GM18867 (cell line): ENCODE results near the gene NEURL1.
"Not testable (repeated sequence)": the region's sequence is repeated elsewhere in the genome, so short reads cannot be mapped to it uniquely, and the experiment has no call there.

Experiments
- ATAC-seq: cut with Tn5 transposase; IDR thresholded peaks from one replicate; pipeline ENCODE4 v1.9.1; 2021; ENCODE audit warnings: mild to moderate bottlenecking, moderate library complexity; ENCODE audit not compliant: unreplicated experiment

The NEURL1 gene

DNA sequence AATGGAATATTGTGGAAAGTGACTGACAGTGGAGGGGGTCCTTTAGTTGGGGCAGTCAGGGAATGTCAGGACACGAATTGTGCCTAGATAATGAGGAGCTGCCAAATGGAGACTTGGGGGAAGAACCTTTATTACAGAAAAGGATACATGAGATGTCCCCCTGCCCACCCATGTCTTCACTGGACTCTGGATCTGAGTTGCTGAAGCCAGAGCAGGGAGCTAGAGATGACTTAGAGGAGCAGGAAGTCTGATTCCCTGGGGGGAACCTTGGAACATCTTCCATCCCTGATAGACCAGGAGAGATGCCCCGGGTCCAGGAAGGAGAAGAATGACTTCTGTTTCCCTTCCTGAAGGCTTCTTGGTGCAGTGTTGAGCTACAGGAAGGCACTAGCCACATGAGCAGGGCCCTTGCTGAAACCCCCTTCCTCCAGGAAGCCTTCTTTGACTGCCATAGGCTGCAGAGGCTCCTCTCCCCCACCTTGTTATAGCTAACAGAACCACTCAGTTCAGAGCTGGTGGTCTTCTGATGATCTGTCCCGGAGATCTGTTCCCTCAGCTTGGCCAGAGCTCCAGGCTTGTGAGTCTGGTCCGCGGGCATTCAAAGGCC is 747 bp upstream of the NEURL1 start:
- ATAC-seq: no peak

DNA sequence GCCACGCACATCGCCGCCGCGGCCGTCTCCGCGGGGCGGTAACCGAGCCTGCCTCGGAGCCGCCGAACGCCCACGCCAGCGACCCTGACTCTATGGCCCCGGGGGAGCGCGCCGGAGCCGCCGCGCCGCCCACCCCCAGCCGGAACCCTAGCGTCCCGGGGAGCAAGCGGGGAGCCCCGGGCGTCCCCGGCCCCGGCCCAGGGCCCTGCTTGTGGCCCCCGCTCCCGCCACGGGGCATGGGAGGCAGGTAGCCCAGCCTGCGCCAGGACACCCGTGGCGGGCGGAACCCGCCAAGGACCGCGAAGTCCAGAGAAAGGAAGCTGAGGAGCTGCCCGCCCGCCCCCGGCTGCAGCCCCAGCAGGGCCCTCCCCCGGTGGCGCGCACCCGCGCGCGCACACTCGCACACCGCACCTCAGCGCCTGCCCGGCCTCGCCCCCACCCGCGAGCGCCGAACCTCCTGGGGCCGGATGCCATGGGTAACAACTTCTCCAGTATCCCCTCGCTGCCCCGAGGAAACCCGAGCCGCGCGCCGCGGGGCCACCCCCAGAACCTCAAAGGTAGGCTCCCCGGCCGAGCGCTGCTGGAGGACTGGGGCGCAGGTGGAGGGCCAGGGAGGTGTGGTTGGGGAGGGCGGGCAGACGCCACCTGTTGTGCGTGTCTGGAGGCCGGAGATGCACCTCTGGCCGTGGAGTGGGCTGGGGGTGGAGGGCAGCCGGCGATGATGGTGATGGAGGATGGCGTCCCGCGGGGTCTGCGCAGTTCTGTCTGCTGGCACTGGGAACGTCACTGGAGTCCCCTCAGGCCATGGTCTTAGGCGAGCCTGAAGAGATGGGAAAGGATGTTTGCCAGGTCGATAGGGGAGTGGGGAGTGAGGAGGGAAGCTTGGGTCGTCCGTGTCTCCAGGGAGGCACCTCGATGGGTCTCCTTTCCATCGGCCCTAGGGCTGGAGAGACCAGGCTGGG is 692 bp downstream of the NEURL1 start:
- ATAC-seq: no peak

DNA sequence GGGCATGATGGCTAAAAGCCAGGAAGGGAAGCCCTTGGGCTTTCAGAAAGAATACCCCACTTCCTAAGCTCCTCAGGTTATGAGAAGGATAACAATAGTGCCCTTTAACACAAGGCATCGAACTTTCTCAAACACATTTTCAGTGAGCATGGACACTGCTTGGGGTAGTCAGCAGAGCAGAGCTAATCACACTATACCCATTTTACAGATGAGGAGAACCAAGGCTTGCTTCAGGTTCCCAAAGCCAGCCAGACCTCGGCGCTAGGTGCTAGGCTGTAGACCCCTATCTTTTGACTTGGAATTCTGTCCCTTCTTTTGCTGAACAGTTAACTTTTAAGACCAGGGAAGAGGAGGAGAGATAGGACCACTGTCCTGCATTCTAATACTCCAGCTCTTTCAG is 1.8 kb downstream of the NEURL1 start:
- ATAC-seq: no peak

DNA sequence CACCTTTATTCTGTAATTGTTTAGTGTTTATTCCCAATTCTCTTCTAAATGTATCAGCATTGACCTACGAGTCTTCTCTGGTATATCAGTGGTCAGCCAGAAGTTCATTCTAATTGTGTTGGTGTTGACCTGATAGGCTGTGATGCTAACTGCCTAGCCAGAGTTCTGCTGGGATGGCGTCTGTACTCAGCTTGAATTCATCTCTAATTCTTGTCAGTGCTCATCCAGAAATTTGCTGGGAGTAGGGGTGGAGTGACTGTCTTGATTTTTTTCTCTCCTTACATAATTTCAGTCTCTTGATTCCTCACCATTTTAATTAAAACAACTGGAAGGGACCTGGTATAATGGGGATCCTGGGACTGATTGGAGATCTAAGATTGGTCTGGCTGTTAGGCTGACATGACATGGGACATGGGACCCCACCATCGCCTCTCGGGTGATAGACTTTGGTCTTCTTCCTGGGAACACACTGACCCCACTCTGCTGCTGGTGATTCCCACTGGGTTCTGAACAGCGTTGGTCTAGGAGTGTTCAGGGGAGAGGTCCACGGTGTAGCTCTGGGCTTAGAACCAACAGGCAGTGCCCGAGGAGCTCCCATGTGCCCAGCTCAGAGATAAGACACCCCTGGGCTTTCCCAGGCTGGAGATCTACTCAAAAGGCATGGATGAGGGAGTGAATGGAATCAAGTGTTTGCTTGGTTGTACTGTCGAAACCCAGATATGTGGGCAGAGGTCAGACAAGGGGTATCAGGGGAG is 3.8 kb downstream of the NEURL1 start:
- ATAC-seq: no peak

GRCh38 chr10:103498936-103499638 is 5.6 kb downstream of the NEURL1 start:
- no peak for ATAC-seq

- no peak for ATAC-seq
These were observed 6.4 kb downstream of the NEURL1 start for GRCh38 chr10:103499881-103500280.

GRCh38 chr10:103500481-103500880 is 7.0 kb downstream of the NEURL1 start:
- ATAC-seq: no peak

DNA sequence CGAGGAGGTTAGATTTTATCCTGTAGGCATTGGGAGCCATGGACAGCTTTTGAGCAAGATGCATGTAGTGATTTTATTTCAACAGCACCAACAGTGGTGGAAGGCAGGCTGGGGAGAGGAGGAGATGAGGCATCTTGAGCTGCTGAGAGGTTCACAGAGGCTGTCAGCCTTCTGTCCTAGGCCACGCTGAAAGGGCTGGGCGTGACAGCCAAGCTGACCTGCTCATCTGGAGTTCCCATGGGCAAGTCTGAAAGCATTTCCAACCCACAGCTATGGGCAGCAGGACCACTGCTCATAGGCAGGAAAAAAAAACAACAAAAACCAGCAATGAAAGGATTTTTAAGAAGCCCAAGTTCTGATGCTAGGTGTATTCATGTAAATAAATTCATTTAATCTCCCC is 7.7 kb downstream of the NEURL1 start:
- no peak for ATAC-seq

GRCh38 chr10:103502849-103503660 is 9.6 kb downstream of the NEURL1 start:
- ATAC-seq: no peak

- not testable (repeated sequence) for ATAC-seq
These were observed 10.3 kb downstream of the NEURL1 start for GRCh38 chr10:103503777-103504176.

DNA sequence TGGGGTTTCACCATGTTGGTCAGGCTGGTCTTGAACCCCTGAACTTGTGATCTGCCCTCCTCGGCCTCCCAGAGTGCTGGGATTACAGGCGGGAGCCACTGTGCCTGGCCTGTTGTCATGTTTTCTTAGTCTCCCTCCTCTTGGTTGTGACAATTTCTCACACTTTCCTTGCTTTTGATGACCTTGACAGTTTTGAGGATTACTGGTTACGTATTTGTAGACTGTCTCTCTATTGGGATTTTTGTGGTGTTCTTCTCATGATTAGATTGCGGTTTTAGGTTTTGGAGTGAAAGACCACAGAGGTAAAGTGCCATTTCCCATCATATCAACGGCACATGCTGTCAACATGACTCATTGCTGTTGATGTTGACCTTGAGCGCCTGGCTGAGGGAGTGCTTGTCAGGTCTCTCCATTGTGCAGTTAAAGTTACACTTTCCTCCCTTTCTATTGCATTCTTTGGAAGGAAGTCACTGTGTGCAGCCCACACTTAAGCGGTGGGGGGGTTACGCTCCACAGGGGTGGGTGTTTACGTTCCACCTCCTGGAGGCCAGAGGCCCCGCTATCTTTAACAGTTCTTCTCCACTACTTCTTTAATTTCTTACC is 10.8 kb downstream of the NEURL1 start:
- no peak for ATAC-seq

GRCh38 chr10:103506061-103506460 is 12.6 kb downstream of the NEURL1 start:
- no peak for ATAC-seq

DNA sequence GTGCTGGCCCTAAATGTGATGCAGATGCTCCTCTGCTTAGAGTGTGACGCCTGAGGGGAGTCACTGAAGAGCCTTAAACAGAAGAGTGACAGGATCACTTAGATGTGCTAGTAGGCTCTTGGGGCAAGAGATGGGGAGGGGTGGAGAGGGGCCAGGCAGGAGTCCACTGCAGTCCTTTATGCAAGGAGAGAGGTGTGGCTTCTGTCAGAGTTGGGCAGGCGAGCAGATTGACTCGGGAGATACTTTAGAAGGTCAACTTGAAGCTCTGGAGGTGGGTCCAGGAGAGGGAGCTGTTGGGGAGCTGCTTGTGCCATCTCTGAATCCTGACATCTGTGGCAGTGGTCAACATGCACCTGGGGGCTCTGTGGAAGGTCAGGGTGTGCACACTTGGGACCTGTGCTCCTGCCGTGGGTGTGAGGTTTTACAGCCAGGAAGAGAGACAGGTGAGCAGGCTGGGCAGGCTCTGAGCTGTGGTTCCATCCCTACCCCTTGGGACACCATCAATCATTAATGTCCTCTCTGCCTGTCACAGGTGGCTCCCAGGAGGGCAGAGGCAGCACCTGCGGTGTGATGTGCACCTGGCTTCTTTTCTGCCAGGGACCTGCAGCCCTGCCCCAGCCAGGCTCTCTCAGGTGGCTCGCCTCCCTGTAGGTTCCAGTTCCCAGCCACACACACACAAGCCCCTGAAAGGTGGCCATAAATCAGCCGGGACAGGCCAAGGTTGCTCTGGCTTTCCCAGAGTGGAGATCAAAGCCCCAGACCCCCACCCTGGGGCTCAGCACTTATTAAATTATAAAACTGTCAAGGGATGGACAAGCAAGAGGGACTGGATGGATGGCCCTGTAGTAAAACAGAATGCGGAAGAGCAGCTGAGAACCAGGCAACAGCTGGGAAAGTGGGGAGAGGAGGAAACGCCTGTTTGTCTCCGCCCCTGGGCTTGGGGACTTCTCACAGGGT is 14.0 kb downstream of the NEURL1 start:
- ATAC-seq: no peak

- no peak for ATAC-seq
These were observed 16.7 kb downstream of the NEURL1 start for GRCh38 chr10:103510046-103510685.

GRCh38 chr10:103510791-103511752 is 17.6 kb downstream of the NEURL1 start:
- ATAC-seq: no peak

DNA sequence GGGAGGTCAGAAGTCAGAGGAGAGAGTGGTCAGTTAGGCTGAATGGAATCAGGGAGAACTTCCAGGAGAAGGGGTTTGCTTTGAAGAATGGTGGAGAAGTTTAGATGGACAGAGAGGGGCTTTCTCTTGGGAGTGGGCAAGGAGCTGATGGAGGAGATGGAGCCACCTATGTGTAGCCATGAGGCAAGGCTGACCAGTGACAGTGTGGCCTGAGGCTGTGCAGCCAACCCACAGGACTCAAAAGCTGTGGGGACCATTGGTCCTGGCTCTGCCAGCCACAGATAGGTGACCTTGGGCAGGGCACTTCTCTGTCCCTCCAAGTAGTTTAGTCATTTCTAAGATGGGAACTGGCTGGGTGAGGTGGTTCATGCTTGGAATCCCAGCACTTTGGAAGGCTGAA is 18.7 kb downstream of the NEURL1 start:
- ATAC-seq: no peak
